Bronchial epithelial cell (primary cell): ENCODE results near the gene EIF4G3. TPM values are rescaled to one million over a fixed set of nuclear protein-coding genes. Genes with fewer than 3 reads are reported as not detected.
"Not testable (repeated sequence)": the region's sequence is repeated elsewhere in the genome, so short reads cannot be mapped to it uniquely, and the experiment has no call there.

Source experiments
- DNase-seq: peaks from one replicate; pipeline ENCODE4 v3.0.0-alpha.2; 2010; ENCODE audit warnings: low read depth
- FAIRE-seq: peaks from 2 replicates; lab custom pipeline; 2011; peaks lifted over from hg19 to GRCh38; lab: Jason Lieb, UNC
- H3K27me3 ChIP-seq: 2 replicates; pipeline ENCODE4 v1.5.1; 2011; ENCODE audit warnings: low read length; ENCODE audit not compliant: control insufficient read depth, insufficient read depth
- H3K36me3 ChIP-seq: 2 replicates; pipeline ENCODE4 v1.5.1; 2011; ENCODE audit warnings: low read length; ENCODE audit not compliant: control insufficient read depth, insufficient read depth
- H3K4me3 ChIP-seq: 2 replicates; pipeline ENCODE4 v1.5.1; 2011; ENCODE audit warnings: mild to moderate bottlenecking, low read depth, low read length, control low read depth
- CTCF ChIP-seq: IDR thresholded peaks from 2 replicates; pipeline ENCODE4 v1.5.1; 2011; ENCODE audit warnings: mild to moderate bottlenecking, moderate library complexity, low read length, control low read depth, inconsistent platforms; ENCODE audit not compliant: insufficient read depth, severe bottlenecking
- total RNA-seq: library from RNA; depleted of rRNA; stranded (reverse); fragments of >200 nt; gene quantifications from 2 replicates; pipeline ENCODE4 v1.2.1, GENCODE V29; 2014

The EIF4G3 gene
- total RNA-seq, 1 donor from 2014 or later: 20.5 TPM

- Histone ChIP-seq H3K4me3 (no peak overlapping the region), H3K36me3 (peaks cover 6% of the 10 kb centered on the region), H3K27me3 (no peaks in the 10 kb centered on the region)
- peak; percentile 45 for TF ChIP-seq CTCF
- FAIRE-seq: no peak
- DNase-seq: no peak
Measured at GRCh38 chr1:21217812-21218596, 41.3 kb upstream of the EIF4G3 start.

- no peaks in the 10 kb centered on the region for H3K27me3 ChIP-seq
- no peak overlapping the region for H3K4me3 ChIP-seq
- FAIRE-seq: no peak
- peak; percentile 63 for TF ChIP-seq CTCF
- H3K36me3 ChIP-seq: peaks cover 6% of the 10 kb centered on the region
- peak; percentile 37 for DNase-seq
Measured at GRCh38 chr1:21216835-21217811, 40.4 kb upstream of the EIF4G3 start.

- Histone ChIP-seq H3K27me3 (no peaks in the 10 kb centered on the region), H3K4me3 (no peak overlapping the region), H3K36me3 (no peaks in the 10 kb centered on the region)
- FAIRE-seq (no peak), DNase-seq (no peak)
- no peak for TF ChIP-seq CTCF
Measured at GRCh38 chr1:21212126-21212525, 35.4 kb upstream of the EIF4G3 start.

GRCh38 chr1:21208137-21208700 is 31.5 kb upstream of the EIF4G3 start:
- not testable (repeated sequence) for DNase-seq, H3K4me3 ChIP-seq, FAIRE-seq, H3K27me3 ChIP-seq, H3K36me3 ChIP-seq

DNA sequence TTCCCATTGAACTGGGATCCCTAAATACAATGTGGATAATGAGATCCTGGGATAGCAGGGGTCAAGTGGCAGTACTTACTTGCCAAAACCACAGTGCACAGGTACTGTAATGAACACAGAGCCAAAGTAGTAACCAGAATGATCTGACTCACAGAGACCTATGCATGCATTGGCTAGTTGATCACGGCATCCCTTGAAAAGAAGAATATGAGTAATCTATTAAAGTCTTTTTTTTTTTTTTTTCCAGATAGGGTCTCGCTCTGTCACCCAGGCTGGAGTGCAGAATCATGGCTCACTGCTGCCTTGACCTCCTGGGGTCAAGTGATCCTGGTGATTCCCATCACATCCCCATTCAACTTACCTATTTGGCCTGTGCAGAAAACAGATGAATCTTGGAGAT is 29.4 kb upstream of the EIF4G3 start:
- FAIRE-seq (no peak), DNase-seq (peak; percentile 92)
- no peak overlapping the region for H3K4me3 ChIP-seq
- no peaks in the 10 kb centered on the region for H3K36me3 ChIP-seq
- TF ChIP-seq CTCF: no peak
- no peaks in the 10 kb centered on the region for H3K27me3 ChIP-seq

DNA sequence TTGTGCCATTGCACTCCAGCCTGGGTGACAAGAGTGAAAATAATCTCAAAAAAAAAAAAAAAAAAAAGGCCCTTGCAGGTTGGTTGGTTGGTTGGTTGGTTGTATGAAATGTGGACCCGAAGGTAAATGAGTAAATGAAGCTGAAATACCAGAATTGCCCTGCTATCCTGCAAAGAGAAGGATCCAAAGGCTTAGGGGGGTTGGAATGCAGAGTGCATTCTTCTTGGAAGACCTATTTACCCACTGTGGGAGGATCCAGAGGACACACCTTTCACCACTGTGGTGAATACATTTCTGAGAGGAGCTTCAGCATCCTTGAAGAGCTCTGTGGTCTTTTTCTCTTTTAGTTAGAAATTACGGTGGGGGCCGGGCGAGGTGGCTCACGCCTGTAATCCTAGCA is 28.7 kb upstream of the EIF4G3 start:
- Histone ChIP-seq H3K36me3 (no peaks in the 10 kb centered on the region), H3K27me3 (no peaks in the 10 kb centered on the region), H3K4me3 (no peak overlapping the region)
- DNase-seq (no peak), FAIRE-seq (no peak)
- TF ChIP-seq CTCF: no peak
